Transverse colon (tissue), 4 donors: Measurements from ENCODE around the gene TGFB3.

Experiments
- EP300 ChIP-seq: sonication (generic); formaldehyde crosslinking; IDR thresholded peaks from one replicate; pipeline ENCODE4 v1.6.1; 2017; ENCODE audit warnings: antibody characterized with exemption, low read depth
- POLR2A ChIP-seq: fragments of 450-650 bp; IDR thresholded peaks from one replicate; pipeline ENCODE4 v1.6.1; 2016; ENCODE audit warnings: antibody characterized with exemption, mild to moderate bottlenecking, moderate library complexity
- POLR2AphosphoS5 ChIP-seq, 3 donors: sonication (generic); formaldehyde crosslinking; IDR thresholded peaks; one replicate each; pipeline ENCODE4 v1.6.1; 2016; ENCODE audit warnings: antibody characterized with exemption in 3 of 3
- TF ChIP-seq, protein P1 (sequence below), 5 experiments: fragments of 200-600 bp in 3 of 5; fragments of 450-650 bp in 2 of 5; sonication (generic) in 3 of 5; IDR thresholded peaks; 1 replicate in 2 of 5; 2 replicates in 3 of 5; pipeline ENCODE4 v1.5.1; 2016 to 2017; ENCODE audit warnings: antibody characterized with exemption in 5 of 5, inconsistent platforms in 3 of 5, mild to moderate bottlenecking in 2 of 5, moderate library complexity in 1 of 5

DNA sequence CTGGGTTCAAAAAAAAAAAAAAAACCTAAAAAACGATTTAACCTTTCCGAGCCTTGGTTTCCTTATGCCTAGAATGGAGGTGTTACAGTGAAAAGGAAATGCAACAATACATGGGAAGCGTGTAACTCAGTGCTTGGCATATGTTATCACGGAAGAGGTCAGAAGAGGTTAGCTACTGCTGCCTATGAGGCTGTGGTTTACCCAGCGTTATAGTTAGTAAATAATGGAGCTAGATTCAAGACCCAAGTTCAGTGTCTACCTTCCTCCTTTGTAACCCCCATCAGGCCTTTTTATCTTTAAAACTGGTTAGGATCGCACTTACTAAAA, 4.6 kb upstream of the TGFB3 start:
- no peak for TF ChIP-seq POLR2A
- TF ChIP-seq POLR2AphosphoS5 (IDR thresholded peaks at IDR 0.05) = no peak
- TF ChIP-seq, protein P1, sequence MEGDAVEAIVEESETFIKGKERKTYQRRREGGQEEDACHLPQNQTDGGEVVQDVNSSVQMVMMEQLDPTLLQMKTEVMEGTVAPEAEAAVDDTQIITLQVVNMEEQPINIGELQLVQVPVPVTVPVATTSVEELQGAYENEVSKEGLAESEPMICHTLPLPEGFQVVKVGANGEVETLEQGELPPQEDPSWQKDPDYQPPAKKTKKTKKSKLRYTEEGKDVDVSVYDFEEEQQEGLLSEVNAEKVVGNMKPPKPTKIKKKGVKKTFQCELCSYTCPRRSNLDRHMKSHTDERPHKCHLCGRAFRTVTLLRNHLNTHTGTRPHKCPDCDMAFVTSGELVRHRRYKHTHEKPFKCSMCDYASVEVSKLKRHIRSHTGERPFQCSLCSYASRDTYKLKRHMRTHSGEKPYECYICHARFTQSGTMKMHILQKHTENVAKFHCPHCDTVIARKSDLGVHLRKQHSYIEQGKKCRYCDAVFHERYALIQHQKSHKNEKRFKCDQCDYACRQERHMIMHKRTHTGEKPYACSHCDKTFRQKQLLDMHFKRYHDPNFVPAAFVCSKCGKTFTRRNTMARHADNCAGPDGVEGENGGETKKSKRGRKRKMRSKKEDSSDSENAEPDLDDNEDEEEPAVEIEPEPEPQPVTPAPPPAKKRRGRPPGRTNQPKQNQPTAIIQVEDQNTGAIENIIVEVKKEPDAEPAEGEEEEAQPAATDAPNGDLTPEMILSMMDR (IDR thresholded peaks at IDR 0.05) = no peak
- TF ChIP-seq EP300 = no peak
